HAP-1 (cell line): Measurements from ENCODE around the gene UBA1.

Source experiments
- DNase-seq, 2 experiments: peaks; one replicate each; pipeline ENCODE4 v3.0.0-alpha.2; 2016 to 2020; ENCODE audit warnings: low spot score in 2 of 2
- H3K27me3 ChIP-seq: fragments of 250-450 bp; sonication (Bioruptor Pico); 2 replicates; pipeline ENCODE4 v1.5.1; 2020; ENCODE audit warnings: low read depth, mild to moderate bottlenecking, moderate library complexity
- H3K36me3 ChIP-seq: fragments of 250-450 bp; sonication (Bioruptor Pico); replicated peaks from 2 replicates; pipeline ENCODE4 v1.5.1; 2020; ENCODE audit warnings: mild to moderate bottlenecking
- H3K4me1 ChIP-seq: fragments of 250-450 bp; sonication (Bioruptor Pico); 2 replicates; pipeline ENCODE4 v1.5.1; 2020; ENCODE audit warnings: mild to moderate bottlenecking
- H3K4me3 ChIP-seq: fragments of 250-450 bp; sonication (Bioruptor Pico); 2 replicates; pipeline ENCODE4 v1.5.1; 2020; ENCODE audit warnings: mild to moderate bottlenecking, moderate library complexity
- H3K9me3 ChIP-seq: fragments of 250-450 bp; sonication (Bioruptor Pico); 2 replicates; pipeline ENCODE4 v1.5.1; 2020; ENCODE audit warnings: mild to moderate bottlenecking, moderate library complexity
- in situ Hi-C: fragments of 300-500 bp; cut with MboI; formaldehyde crosslinking; loops from 3 replicates; pipeline ENCODE4 v1.14.3; 2020; ENCODE audit warnings: low sequenced_read_pairs, inconsistent platforms, mixed read lengths

Gene UBA1

DNA sequence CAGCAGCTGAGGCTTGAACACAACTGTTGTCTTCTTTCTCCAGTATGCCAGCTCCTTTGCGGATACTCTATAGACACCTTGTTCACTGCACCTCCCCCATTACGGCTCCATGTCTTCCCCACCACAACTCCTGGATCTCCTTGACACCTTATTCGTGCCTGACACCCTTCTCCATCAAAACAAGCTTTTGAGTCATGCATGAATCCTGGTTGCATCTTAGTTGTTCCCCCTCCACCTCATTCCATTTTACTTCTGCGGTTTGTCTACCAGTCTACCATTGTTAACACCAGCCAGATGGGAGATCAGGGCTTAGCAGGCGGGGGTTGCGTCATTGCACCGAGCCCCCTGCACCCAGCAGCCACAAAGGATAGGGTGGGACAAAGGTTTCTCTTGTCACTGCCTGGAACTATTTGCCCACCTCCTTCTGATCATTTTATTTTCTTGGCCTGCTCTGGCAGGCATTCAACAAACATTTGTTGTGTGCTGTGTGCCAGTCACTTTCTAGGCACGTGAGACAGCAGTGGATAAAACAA lies 22.8 kb downstream of the UBA1 start:
- no peaks in the 10 kb centered on the region for H3K27me3 ChIP-seq
- H3K9me3 ChIP-seq: no peaks in the 10 kb centered on the region
- in situ Hi-C loops: loop anchor here (10.0 kb wide), 1 partner anchor 438 kb away; the partner anchor contains the start of genes ELK1 and UXT
- H3K4me3 ChIP-seq: no peak overlapping the region
- no peak for DNase-seq
- peaks cover 10% of the 10 kb centered on the region for H3K4me1 ChIP-seq
- peaks cover 76% of the 10 kb centered on the region for H3K36me3 ChIP-seq

DNA sequence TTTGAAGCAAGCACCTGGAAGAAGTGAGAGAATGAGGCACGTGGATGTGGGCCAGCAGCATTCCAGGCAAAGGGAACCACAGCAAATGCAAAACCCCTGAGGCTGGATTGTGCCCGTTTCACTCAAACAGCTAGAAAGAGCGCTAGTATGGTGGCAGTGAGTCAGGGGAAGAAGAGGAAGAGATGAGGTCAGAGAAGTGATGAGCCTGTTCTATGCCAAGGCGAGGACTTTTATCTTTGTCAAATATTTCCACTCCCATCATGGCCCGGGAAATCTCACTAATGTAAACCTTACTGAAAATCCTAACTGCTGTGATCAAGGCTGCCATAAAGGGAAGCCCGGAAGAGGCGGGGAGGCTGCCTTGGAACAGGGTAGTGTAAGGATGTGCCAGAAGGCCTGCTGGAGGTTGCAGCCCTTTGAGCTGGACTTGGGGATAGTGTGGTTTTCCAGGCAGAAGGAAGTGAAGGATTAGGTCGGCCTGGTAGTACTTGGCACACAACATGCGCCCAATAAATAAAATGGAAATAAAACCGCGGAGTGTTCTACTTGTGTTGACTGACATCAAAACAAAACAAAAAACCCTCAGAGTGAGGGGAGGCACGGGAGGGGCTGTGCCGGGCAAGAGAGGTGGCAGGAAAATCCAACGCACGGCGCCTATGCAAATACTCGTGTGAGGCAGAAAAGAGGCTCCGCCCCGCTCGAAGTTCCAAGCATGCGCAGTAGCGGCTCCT lies 23.7 kb downstream of the UBA1 start:
- Histone ChIP-seq H3K9me3 (no peaks in the 10 kb centered on the region), H3K4me1 (peaks cover 10% of the 10 kb centered on the region), H3K27me3 (no peaks in the 10 kb centered on the region), H3K36me3 (peaks cover 76% of the 10 kb centered on the region), H3K4me3 (peak overlapping the region; percentile 15)
- in situ Hi-C loops: loop anchor here (10.0 kb wide), 1 partner anchor 438 kb away; the partner anchor contains the start of genes ELK1 and UXT
- DNase-seq: no peak

DNA sequence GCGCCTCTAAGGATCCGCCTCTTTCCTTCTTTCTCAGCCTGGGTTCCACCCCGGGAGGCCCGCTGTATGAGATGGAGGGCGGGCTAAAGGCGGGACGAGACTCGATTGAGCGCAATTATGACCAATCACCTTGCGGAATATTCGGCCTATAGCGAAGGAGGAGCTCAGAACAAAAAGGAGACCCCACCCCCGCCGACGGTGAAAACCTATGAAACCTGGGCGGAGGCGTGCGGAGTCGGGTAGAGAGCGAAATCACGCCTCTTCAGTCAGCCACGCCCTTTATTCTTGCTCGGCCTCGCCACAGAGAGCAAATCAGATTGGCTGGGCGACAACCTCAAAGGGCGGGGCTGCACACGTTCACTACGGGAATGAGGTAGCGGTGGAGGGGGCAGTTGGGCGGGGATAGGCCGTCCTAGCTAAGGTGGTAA lies 24.2 kb downstream of the UBA1 start:
- H3K4me3 ChIP-seq: peak overlapping the region; percentile 78
- no peaks in the 10 kb centered on the region for H3K27me3 ChIP-seq
- DNase-seq: peak; percentile 99 to 100
- H3K36me3 ChIP-seq: peaks cover 71% of the 10 kb centered on the region
- in situ Hi-C loops: loop anchor here (10.0 kb wide), 1 partner anchor 437 kb away; the partner anchor contains the start of genes ELK1 and UXT
- no peaks in the 10 kb centered on the region for H3K9me3 ChIP-seq
- peaks cover 10% of the 10 kb centered on the region for H3K4me1 ChIP-seq

DNA sequence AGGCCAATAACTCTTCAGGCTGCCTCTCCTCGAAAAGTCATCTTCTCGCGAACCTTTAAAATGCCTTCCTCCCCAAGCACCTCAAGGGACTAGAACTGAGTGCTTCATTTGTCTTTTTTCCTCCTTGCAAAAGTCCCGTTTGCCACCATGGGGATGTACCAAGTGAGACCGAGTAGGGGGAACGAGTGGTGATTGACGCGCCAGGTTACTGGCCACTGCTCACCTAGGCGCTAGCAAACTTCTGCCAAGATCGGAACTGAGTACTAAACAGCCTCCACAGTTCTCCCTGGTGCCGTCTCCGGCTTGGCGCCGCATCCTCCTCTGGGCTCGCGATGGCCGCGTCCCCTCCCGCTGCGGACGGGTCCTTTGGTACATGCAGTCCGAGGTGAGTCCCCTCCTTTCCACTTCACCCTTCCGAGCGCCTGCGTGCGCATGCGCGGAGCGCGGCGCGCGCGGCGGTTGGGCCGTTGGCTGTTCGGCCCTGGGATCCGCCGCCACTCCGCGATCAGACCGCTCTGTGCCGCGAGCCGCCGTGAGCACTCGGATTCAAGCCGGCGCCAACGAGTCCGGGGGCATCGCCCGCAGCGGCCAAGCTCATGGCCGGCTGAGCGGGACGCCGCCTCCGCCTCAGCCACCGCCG lies 24.8 kb downstream of the UBA1 start, which contains the start of gene CDK16:
Gene CDK16, plus strand, starts transcription at position 402 of the 640 bp plus-strand sequence. CDS start 4,877 bp downstream, outside the sequence.
- peak; percentile 83 to 86 for DNase-seq
- Histone ChIP-seq H3K36me3 (peaks cover 71% of the 10 kb centered on the region), H3K4me3 (peak within 1 kb of the TSS; percentile 78), H3K27me3 (no peaks in the 10 kb centered on the region), H3K4me1 (peaks cover 10% of the 10 kb centered on the region), H3K9me3 (no peaks in the 10 kb centered on the region)
- in situ Hi-C loops: loop anchor here (10.0 kb wide), 1 partner anchor 436 kb away; the partner anchor contains the start of genes ELK1 and UXT

DNA sequence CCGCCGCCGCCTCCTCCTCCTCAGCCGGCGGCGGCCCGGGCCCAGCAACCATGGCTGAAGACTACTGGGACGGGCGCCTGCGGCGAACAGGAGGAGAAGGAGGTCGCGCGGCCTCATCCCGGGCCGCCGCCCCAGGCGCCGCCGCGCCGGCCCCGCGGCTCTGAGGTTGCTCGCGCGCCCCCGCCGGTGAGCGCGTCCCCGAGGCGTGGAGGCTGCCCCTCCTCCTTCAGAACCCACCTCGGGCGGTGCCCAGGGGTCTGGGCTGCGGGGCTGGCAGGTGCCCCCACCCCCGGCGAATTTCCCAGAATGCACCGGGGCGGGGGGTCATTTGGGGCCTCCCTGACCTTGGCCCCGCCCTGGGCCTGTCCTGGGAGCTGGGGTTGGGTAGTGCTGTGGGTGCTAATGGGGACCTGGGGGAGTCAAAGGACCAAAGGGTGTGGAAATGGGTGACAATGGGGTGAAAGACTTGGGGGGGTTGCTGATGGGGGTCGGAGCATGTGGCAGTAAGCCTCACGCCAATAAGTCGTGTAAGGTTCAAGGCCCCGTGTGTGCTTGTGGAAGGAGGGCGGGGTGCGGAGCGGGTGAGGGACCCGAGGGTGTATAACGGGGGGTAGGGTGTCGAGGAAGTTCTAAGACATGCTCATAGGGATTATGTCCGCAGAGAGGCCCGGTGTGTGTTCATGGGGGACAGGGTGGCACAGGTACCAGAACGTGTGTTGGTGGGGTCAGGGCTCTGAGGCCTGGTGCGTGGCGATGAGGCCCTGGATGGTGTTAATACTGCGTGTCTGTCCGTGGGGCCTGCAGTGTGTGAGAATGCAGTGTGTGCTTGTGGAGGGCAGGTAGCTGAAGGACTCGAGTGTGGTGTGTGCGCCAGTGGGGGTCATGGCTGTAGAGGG lies 25.5 kb downstream of the UBA1 start:
- Histone ChIP-seq H3K4me3 (peak overlapping the region; percentile 78), H3K9me3 (no peaks in the 10 kb centered on the region), H3K4me1 (peaks cover 10% of the 10 kb centered on the region), H3K27me3 (no peaks in the 10 kb centered on the region), H3K36me3 (peaks cover 71% of the 10 kb centered on the region)
- in situ Hi-C loops: loop anchor here (10.0 kb wide), 1 partner anchor 436 kb away; the partner anchor contains the start of genes ELK1 and UXT
- DNase-seq: peak; percentile 9 to 80

DNA sequence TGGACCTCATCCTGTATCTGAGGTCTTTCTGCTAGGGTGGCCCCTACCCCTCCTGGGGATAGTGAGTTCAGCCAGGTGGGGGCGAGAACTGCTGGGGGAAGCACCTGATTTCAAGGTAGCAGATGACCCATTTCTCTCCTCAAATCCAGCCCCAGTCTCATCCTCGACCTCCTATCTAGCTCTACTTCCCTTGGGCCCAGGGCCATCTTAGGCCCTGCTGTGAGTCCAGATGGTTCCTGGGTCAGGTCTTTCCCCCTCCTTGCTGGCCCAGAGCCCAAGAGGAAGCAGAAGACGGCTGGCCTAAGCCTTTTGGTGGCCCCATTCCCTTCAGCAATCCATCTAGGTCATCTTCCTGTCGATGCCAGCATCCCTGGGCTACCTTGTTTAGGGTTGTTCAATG lies 28.1 kb downstream of the UBA1 start:
- Histone ChIP-seq H3K4me1 (peaks cover 8% of the 10 kb centered on the region), H3K36me3 (peaks cover 71% of the 10 kb centered on the region), H3K4me3 (no peak overlapping the region), H3K27me3 (no peaks in the 10 kb centered on the region), H3K9me3 (no peaks in the 10 kb centered on the region)
- in situ Hi-C loops: no loop called here
- DNase-seq: no peak

DNA sequence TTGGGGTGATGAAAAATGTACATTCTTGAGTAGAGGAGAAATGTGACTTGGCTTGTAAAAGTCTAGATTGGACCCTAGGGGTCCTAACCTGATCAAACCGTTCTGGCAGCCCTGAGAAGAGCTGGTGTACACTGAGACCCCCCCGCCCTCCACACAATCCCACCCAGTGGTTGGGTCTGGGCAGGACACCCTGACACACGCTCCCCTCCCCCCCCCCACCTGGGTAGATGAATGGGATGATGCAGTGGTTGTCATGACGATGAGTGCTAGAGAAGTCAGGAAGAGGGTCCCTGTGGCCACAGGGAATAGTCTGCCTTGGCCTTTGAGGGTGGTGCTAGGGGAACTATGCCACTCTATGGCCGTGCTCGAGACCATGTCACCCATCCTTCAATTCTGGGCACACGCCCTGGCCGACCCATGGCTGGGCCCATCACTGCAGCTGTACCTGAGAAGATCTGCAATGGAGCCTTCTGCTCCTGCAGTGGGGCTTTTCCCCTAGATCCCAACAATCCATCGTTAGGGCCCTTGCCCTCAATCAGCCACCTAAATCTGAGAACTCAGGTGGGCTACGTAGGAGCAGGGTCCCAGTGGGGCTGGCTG lies 29.2 kb downstream of the UBA1 start:
- H3K9me3 ChIP-seq: no peaks in the 10 kb centered on the region
- no peaks in the 10 kb centered on the region for H3K27me3 ChIP-seq
- H3K4me1 ChIP-seq: no peaks in the 10 kb centered on the region; the same call in 1 of the 2 replicates
- H3K4me3 ChIP-seq: no peak overlapping the region
- peaks cover 77% of the 10 kb centered on the region for H3K36me3 ChIP-seq
- in situ Hi-C loops: no loop called here
- DNase-seq: no peak

DNA sequence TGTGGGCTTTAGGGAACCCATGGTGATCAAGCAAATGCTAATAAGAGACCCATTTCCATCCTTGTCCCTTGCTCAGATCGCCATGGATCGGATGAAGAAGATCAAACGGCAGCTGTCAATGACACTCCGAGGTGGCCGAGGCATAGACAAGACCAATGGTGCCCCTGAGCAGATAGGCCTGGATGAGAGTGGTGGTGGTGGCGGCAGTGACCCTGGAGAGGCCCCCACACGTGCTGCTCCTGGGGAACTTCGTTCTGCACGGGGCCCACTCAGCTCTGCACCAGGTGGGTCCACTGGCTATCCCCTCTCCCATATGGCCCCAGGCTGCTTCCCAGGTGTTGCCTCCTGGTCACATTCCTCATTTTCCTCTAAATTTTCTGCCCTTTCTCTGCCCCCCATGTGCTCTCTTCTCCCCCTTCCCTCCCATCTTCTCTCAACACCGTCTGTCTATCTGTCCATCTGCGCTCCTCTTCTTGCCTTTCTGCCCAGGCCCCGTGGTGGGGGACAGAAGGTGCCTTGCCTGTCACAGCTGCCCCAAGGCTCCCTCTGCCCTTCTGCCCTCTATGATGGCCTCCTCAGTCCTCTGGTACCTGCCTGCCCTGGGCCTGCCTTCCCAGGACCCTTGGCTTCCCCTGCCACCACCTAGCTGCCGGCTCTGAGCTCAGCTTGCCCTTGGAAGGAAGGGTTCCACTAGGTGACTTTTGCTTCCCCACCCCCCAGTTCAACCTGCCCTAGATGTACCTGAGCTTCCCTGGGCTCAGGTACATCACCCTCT lies 30.0 kb downstream of the UBA1 start:
- Histone ChIP-seq H3K4me3 (no peak overlapping the region), H3K27me3 (no peaks in the 10 kb centered on the region), H3K36me3 (peaks cover 84% of the 10 kb centered on the region), H3K4me1 (no peaks in the 10 kb centered on the region; the same call in 1 of the 2 replicates), H3K9me3 (no peaks in the 10 kb centered on the region)
- DNase-seq: no peak
- in situ Hi-C loops: no loop called here

DNA sequence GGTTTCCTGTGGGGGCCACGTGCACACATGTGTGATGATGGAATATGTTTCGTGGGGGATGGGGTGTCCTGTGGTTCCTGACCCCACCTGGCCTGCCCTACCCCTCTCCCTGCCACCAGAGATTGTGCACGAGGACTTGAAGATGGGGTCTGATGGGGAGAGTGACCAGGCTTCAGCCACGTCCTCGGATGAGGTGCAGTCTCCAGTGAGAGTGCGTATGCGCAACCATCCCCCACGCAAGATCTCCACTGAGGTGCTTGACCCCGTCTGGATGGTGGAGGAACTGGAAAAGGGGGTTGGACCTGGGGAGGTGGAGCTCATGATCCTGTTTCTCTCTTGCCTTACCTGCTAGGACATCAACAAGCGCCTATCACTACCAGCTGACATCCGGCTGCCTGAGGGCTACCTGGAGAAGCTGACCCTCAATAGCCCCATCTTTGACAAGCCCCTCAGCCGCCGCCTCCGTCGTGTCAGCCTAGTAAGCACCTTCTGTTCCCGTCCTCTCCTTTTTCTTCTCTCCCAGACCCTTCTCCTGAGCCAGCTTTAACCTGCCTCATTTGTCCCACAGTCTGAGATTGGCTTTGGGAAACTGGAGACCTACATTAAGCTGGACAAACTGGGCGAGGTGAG lies 30.8 kb downstream of the UBA1 start:
- H3K27me3 ChIP-seq: no peaks in the 10 kb centered on the region
- in situ Hi-C loops: no loop called here
- no peaks in the 10 kb centered on the region; the same call in 1 of the 2 replicates for H3K4me1 ChIP-seq
- H3K4me3 ChIP-seq: no peak overlapping the region
- peaks cover 80% of the 10 kb centered on the region for H3K36me3 ChIP-seq
- no peak for DNase-seq
- H3K9me3 ChIP-seq: no peaks in the 10 kb centered on the region

DNA sequence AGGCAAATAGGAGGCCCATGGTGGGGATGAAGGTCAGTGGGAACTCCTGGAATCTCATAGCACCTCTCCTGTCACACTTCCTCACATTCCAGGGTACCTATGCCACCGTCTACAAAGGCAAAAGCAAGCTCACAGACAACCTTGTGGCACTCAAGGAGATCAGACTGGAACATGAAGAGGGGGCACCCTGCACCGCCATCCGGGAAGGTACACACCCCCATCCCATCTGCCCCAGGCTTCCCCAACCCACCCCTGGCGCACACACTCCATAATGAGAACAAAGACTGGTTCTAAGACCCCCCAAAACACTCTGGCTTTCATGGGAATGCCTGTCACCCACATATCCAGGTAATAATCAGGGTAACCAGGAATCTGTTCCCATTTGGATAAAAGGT lies 31.3 kb downstream of the UBA1 start:
- Histone ChIP-seq H3K4me1 (no peaks in the 10 kb centered on the region; the same call in 1 of the 2 replicates), H3K36me3 (peaks cover 79% of the 10 kb centered on the region), H3K9me3 (no peaks in the 10 kb centered on the region), H3K4me3 (no peak overlapping the region), H3K27me3 (no peaks in the 10 kb centered on the region)
- no peak for DNase-seq
- in situ Hi-C loops: no loop called here

DNA sequence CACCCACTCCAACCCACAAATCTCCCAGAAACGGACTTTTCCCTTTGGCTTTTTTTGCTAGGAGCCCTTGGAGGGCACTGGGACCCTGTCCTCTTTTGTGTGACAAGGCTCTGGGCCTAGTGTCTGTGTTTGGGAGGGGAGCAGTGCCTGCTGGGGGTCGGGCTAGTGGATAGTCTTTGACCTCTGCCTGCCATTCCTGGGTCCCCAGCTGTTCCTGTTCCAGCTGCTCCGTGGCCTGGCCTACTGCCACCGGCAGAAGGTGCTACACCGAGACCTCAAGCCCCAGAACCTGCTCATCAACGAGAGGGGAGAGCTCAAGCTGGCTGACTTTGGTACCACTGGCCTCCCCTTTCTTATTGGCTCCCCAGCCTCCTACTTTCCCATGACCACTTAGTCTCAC lies 32.4 kb downstream of the UBA1 start:
- Histone ChIP-seq H3K9me3 (no peaks in the 10 kb centered on the region), H3K4me1 (no peaks in the 10 kb centered on the region; the same call in 1 of the 2 replicates), H3K27me3 (no peaks in the 10 kb centered on the region), H3K36me3 (peaks cover 72% of the 10 kb centered on the region), H3K4me3 (no peak overlapping the region)
- in situ Hi-C loops: no loop called here
- DNase-seq: no peak
